D721Med (cell line): ENCODE results near the gene TXNDC12.

ENCODE experiments used
- DNase-seq: peaks from one replicate; pipeline ENCODE4 v3.0.0; 2011; ENCODE audit warnings: low spot score; ENCODE audit not compliant: insufficient read length
- FAIRE-seq: peaks from 2 replicates; lab custom pipeline; 2011; peaks lifted over from hg19 to GRCh38; lab: Jason Lieb, UNC
- TF ChIP-seq, protein P1 (sequence below): IDR thresholded peaks from 2 replicates; pipeline ENCODE4 v1.5.1; 2012; ENCODE audit warnings: mild to moderate bottlenecking, control low read depth; ENCODE audit not compliant: insufficient read depth; ENCODE audit errors: missing control alignments

TXNDC12 gene

GRCh38 chr1:51973587-51974474 lies 81.2 kb downstream of the TXNDC12 start:
- TF ChIP-seq, protein P1, sequence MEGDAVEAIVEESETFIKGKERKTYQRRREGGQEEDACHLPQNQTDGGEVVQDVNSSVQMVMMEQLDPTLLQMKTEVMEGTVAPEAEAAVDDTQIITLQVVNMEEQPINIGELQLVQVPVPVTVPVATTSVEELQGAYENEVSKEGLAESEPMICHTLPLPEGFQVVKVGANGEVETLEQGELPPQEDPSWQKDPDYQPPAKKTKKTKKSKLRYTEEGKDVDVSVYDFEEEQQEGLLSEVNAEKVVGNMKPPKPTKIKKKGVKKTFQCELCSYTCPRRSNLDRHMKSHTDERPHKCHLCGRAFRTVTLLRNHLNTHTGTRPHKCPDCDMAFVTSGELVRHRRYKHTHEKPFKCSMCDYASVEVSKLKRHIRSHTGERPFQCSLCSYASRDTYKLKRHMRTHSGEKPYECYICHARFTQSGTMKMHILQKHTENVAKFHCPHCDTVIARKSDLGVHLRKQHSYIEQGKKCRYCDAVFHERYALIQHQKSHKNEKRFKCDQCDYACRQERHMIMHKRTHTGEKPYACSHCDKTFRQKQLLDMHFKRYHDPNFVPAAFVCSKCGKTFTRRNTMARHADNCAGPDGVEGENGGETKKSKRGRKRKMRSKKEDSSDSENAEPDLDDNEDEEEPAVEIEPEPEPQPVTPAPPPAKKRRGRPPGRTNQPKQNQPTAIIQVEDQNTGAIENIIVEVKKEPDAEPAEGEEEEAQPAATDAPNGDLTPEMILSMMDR, result no peak
- FAIRE-seq, result no peak
- DNase-seq, result no peak
